H7 (cell line): Measurements from ENCODE around the gene CD200. TPM values are rescaled to one million over a fixed set of nuclear protein-coding genes. Genes with fewer than 3 reads are reported as not detected.

Source experiments
- DNase-seq: peaks from one replicate; pipeline ENCODE4 v3.0.0; 2012
- H3K27me3 ChIP-seq: 2 replicates; pipeline ENCODE4 v1.6.0; 2011; ENCODE audit warnings: mild to moderate bottlenecking, low read length; ENCODE audit not compliant: control insufficient read depth, insufficient read depth
- H3K36me3 ChIP-seq: replicated peaks from 2 replicates; pipeline ENCODE4 v1.5.1; 2011; ENCODE audit warnings: low read length; ENCODE audit not compliant: control insufficient read depth, insufficient read depth
- H3K4me3 ChIP-seq: 2 replicates; pipeline ENCODE4 v1.5.1; 2011; ENCODE audit warnings: low read depth, mild to moderate bottlenecking, control low read depth, low read length, moderate library complexity; ENCODE audit not compliant: insufficient read depth
- total RNA-seq: library from RNA; depleted of rRNA; stranded (reverse); fragments of >200 nt; shearing (Covaris generic); gene quantifications from 2 replicates; pipeline ENCODE4 v1.2.3, GENCODE V29; 2014

Gene CD200
- total RNA-seq, 1 experiment from 2014 or later: 40.9 TPM

DNA sequence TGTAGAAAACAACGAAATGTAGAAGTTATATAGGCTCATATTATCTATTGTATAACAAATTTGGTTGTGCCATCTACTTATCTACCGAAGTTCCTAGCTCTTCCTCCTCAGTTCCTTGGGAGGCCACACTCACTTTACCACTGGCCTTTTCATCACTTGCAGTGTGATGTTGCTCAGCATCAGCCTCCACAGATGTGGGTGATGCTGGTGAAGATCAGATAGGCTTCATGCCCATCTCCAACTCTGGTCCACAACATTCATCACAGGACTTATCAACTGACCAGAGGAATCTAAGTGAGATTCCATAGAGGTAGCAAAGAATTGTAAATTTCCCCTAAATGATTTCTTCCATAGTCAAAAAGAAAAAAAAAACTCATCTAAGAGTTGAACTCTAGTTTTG lies 8.4 kb downstream of the CD200 start:
- no peak for DNase-seq
- H3K4me3 ChIP-seq: no peak overlapping the region
- H3K36me3 ChIP-seq: peaks cover 9% of the 10 kb centered on the region
- H3K27me3 ChIP-seq: no peaks in the 10 kb centered on the region

- Histone ChIP-seq H3K27me3 (no peaks in the 10 kb centered on the region), H3K4me3 (no peak overlapping the region), H3K36me3 (peaks cover 20% of the 10 kb centered on the region)
- DNase-seq: no peak
Measured at GRCh38 chr3:112345681-112346080, 12.7 kb downstream of the CD200 start.

- Histone ChIP-seq H3K4me3 (no peak overlapping the region), H3K36me3 (peaks cover 20% of the 10 kb centered on the region), H3K27me3 (no peaks in the 10 kb centered on the region)
- no peak for DNase-seq
Measured at GRCh38 chr3:112346491-112347122, 13.7 kb downstream of the CD200 start.

- no peak for DNase-seq
- no peaks in the 10 kb centered on the region for H3K27me3 ChIP-seq
- H3K36me3 ChIP-seq: peaks cover 19% of the 10 kb centered on the region
- no peak overlapping the region for H3K4me3 ChIP-seq
Measured at GRCh38 chr3:112348943-112349342, 16.0 kb downstream of the CD200 start.

- H3K27me3 ChIP-seq: no peaks in the 10 kb centered on the region
- H3K36me3 ChIP-seq: peaks cover 19% of the 10 kb centered on the region
Measured at GRCh38 chr3:112349557-112349956, 16.6 kb downstream of the CD200 start.

DNA sequence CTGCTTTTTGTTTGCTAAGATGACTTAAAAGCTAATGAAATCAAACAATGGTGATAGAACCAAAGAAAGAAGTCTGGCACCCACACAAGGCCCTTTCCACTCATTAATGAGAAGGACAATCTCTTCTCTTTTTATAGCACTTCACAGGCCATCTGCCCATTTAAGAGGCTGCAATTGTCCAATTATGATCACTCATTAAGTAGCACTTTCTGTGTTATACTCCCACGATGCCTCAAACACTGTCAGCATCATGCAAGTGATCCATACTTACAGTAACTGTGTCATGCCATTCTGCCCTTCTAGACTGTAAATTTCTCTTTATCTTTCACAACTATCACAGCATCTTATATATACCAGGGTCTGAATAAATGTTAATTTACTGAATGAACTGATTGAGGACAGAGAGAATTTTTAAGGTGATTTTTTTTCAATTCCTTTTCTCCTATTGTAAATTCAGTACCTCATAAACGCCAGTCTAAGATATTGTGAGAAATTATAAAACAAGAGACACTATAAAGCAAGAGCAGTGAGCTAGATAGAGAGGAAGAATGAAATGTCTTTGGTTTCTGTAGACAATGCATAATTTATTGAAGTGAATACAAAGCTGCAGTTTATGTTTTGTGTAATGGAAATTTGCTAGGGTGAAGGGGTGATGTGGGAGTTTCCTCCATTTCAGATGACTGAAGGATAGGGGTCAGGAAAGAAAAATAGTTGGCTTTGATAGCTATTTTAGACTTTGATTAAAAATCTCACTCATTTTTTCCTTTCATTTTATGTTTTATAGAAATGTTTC lies 17.3 kb downstream of the CD200 start:
- H3K27me3 ChIP-seq: no peaks in the 10 kb centered on the region
- no peak for DNase-seq
- no peak overlapping the region for H3K4me3 ChIP-seq
- H3K36me3 ChIP-seq: peaks cover 19% of the 10 kb centered on the region

More at GRCh38 chr3:112349557-112349956, 16.6 kb downstream of the CD200 start:
- H3K4me3 ChIP-seq: no peak overlapping the region
- no peak for DNase-seq

- no peaks in the 10 kb centered on the region for H3K27me3 ChIP-seq
- H3K36me3 ChIP-seq: peaks cover 14% of the 10 kb centered on the region
- no peak overlapping the region for H3K4me3 ChIP-seq
- no peak for DNase-seq
Measured at GRCh38 chr3:112351036-112351435, 18.1 kb downstream of the CD200 start.

DNA sequence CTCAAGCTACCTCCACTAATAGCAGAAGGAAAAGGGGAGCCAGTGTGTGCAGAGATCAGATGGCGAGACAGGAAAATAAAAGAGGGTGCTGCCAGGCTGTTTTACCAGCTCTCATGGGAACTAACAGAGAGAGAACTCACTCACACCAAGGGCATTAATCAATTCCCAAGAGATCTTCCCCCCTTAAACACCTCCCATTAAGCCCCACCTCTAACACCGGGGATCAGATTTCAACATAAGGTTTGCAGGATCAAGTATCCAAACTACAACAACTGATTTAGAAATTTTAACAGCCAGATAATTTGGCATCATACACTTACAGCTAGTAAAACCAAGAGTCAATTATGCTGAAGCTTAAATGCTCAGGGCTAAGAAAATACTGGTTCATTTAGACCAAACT lies 18.9 kb downstream of the CD200 start:
- no peak for DNase-seq
- peaks cover 10% of the 10 kb centered on the region for H3K36me3 ChIP-seq
- H3K27me3 ChIP-seq: no peaks in the 10 kb centered on the region
- H3K4me3 ChIP-seq: no peak overlapping the region

GRCh38 chr3:112352720-112353119 lies 19.8 kb downstream of the CD200 start:
- no peaks in the 10 kb centered on the region for H3K27me3 ChIP-seq
- no peak overlapping the region for H3K4me3 ChIP-seq
- no peak for DNase-seq
- peaks cover 4% of the 10 kb centered on the region for H3K36me3 ChIP-seq

DNA sequence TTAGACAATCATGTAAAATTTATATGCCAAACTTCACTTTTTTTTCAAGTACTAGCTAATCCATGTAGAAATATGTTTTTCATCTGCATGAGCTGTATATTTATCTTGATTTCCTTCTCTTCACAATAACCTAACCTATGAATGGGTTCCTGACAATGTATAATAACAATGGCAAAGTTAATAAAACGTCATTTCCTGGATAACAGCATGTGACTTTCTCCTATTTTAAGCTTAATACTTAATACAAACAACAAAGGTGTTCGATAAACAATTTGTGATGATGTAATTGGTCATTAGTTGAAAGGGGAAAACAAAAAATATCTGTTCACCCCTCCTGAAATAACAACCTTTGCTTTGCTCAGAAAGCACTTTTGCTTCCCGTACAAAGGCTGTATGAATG lies 20.4 kb downstream of the CD200 start:
- no peak for DNase-seq
- Histone ChIP-seq H3K4me3 (no peak overlapping the region), H3K36me3 (peaks cover 4% of the 10 kb centered on the region; the same call in 1 of the 2 replicates), H3K27me3 (no peaks in the 10 kb centered on the region)

DNA sequence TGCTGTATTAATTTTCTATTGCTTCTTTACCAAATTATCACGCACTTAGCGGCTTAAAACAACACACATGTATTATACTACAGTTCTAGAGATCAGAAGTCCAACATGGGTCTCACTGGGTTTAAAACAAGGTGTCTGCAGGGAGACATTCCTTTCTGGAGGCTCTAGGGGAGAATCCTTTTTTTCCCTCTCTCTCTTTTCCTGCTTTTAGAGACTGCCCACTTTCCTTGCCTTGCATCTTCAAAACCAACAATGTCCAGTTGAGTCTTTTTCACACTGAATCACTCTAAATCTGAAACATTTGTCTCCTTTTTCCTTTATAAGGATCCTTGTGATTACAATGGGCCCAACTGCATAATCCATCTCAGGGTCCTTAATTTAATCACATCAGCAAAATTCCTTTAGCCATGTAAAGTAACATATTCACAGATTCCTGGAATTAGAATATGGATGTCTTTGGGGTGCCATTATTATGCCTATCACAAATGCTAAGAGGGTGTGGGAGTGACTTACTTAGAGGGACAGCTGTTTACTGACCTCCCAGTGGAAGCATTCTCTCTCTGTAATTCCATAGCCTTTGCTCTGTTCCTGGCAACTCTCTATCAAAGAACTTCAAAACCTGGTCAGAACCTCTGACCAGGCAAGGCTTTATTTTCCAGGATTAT lies 21.8 kb downstream of the CD200 start:
- Histone ChIP-seq H3K27me3 (no peaks in the 10 kb centered on the region), H3K4me3 (no peak overlapping the region), H3K36me3 (peaks cover 3% of the 10 kb centered on the region; the same call in 1 of the 2 replicates)
- peak; percentile 65 for DNase-seq

- Histone ChIP-seq H3K36me3 (no peaks in the 10 kb centered on the region; the same call in 1 of the 2 replicates), H3K4me3 (no peak overlapping the region)
Measured at GRCh38 chr3:112355307-112355687, 22.3 kb downstream of the CD200 start.

DNA sequence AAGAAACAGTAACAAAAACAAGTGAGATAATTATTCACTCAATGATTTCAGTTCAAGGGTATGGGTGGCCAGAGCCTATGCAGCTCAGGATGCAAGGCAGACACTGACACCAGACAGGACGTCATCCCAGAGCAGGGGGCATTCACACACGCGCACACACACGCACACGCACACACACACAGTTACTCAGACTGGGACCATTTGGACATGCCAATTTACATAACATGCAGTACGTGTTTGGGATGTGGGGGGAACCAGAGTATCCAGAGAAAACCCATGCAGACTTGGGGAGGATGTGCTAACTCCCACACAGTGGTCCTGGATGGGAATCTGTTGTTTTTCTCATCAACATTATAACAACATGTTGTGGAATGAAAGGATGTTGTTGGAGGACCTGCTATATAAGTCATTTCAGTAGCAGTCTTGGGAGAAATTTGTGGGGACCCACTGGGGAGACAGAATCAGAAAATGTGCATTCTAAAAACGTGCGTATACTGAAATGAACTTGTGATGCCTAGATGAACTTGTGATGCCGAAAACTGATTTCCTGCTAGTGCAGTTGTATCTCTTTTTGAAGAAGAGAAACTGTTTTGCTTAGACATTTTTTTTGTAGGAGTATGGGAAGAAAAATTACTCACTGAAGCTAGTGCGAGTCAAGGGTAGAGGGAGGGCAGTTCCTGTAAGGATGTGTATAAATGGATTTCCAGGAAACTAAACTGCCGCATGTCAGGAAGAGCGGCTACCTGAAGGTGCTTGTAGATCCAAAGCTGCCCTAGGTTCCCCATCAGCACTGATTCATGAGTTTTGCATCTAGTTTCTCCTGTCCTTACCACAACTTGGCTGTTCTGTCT lies 25.2 kb downstream of the CD200 start:
- no peak overlapping the region for H3K4me3 ChIP-seq
- peaks cover 11% of the 10 kb centered on the region for H3K36me3 ChIP-seq
- H3K27me3 ChIP-seq: no peaks in the 10 kb centered on the region
- DNase-seq: no peak

More at GRCh38 chr3:112355307-112355687, 22.3 kb downstream of the CD200 start:
- no peak for DNase-seq
- H3K27me3 ChIP-seq: no peaks in the 10 kb centered on the region

GRCh38 chr3:112360561-112360960 lies 27.6 kb downstream of the CD200 start:
- H3K4me3 ChIP-seq: no peak overlapping the region
- no peaks in the 10 kb centered on the region for H3K27me3 ChIP-seq
- H3K36me3 ChIP-seq: peaks cover 15% of the 10 kb centered on the region
- no peak for DNase-seq
